Activated CD4-positive, alpha-beta T cell treated with anti-CD3 and anti-CD28 coated beads for 1 hour (primary cell): ENCODE results near the gene ZMYM4.

Source experiments
- DNase-seq: peaks from one replicate; pipeline ENCODE4 v3.0.0-alpha.2; 2020

The ZMYM4 gene

GRCh38 chr1:35408925-35409324 lies 140.4 kb downstream of the ZMYM4 start:
- no peak for DNase-seq

GRCh38 chr1:35426097-35426586 lies 157.6 kb downstream of the ZMYM4 start:
- no peak for DNase-seq

- DNase-seq, result no peak
These were observed 159.9 kb downstream of the ZMYM4 start for GRCh38 chr1:35428360-35428759.

GRCh38 chr1:35430762-35431161 lies 162.3 kb downstream of the ZMYM4 start:
- no peak for DNase-seq

GRCh38 chr1:35431173-35431599 lies 162.7 kb downstream of the ZMYM4 start:
- DNase-seq, result no peak

- DNase-seq, result no peak
These were observed 163.7 kb downstream of the ZMYM4 start for GRCh38 chr1:35432231-35432630.

- DNase-seq, result no peak
These were observed 165.2 kb downstream of the ZMYM4 start for GRCh38 chr1:35433714-35434113.

- DNase-seq, result no peak
These were observed 166.2 kb downstream of the ZMYM4 start for GRCh38 chr1:35434703-35435102.

- no peak for DNase-seq
These were observed 167.6 kb downstream of the ZMYM4 start for GRCh38 chr1:35436078-35436477.

- no peak for DNase-seq
These were observed 168.7 kb downstream of the ZMYM4 start for GRCh38 chr1:35437200-35437599.

- no peak for DNase-seq
These were observed 171.1 kb downstream of the ZMYM4 start for GRCh38 chr1:35439626-35440025.

- DNase-seq, result no peak
These were observed 173.5 kb downstream of the ZMYM4 start for GRCh38 chr1:35441926-35442579.

GRCh38 chr1:35442734-35443133 lies 174.2 kb downstream of the ZMYM4 start:
- DNase-seq, result no peak

- DNase-seq, result no peak
These were observed 175.4 kb downstream of the ZMYM4 start for GRCh38 chr1:35443768-35444518.

GRCh38 chr1:35444519-35444774 lies 175.9 kb downstream of the ZMYM4 start:
- no peak for DNase-seq

- DNase-seq, result no peak
These were observed 178.8 kb downstream of the ZMYM4 start for GRCh38 chr1:35447278-35447677.

GRCh38 chr1:35448344-35448801 lies 179.9 kb downstream of the ZMYM4 start:
- no peak for DNase-seq

GRCh38 chr1:35449334-35450008 lies 181.0 kb downstream of the ZMYM4 start:
- no peak for DNase-seq

- DNase-seq, result peak; percentile 63
These were observed 182.6 kb downstream of the ZMYM4 start for GRCh38 chr1:35451125-35451528.

- DNase-seq, result no peak
These were observed 183.7 kb downstream of the ZMYM4 start for GRCh38 chr1:35452106-35452774.

- no peak for DNase-seq
These were observed 184.5 kb downstream of the ZMYM4 start for GRCh38 chr1:35453031-35453430.

GRCh38 chr1:35454176-35454575 lies 185.7 kb downstream of the ZMYM4 start:
- no peak for DNase-seq

GRCh38 chr1:35454616-35455015 lies 186.1 kb downstream of the ZMYM4 start:
- no peak for DNase-seq
